Measurements from ENCODE around the gene DLG2. TPM values are rescaled to one million over a fixed set of nuclear protein-coding genes. Genes with fewer than 3 reads are reported as not detected.

Gene DLG2
- total RNA-seq, 4 donors from 2014 or later = 1.3 to 4.7 (median 2.4) TPM

GRCh38 chr11:83571302-83571701 is 2055.8 kb downstream of the DLG2 start:
- DNase-seq = no peak
- no peaks in the 10 kb centered on the region for H3K36me3 ChIP-seq
- H3K27me3 ChIP-seq = no peaks in the 10 kb centered on the region
- no peaks in the 10 kb centered on the region for H3K4me1 ChIP-seq
- ATAC-seq = no peak
- H3K27ac ChIP-seq = no peak overlapping the region
- H3K9me3 ChIP-seq = no peaks in the 10 kb centered on the region
- no peak for TF ChIP-seq CTCF (IDR thresholded peaks at IDR 0.05 in 4 of 5, conservative IDR thresholded peaks at IDR 0.05 in 1 of 5)
- TF ChIP-seq POLR2A (IDR thresholded peaks at IDR 0.05) = no peak
- in situ Hi-C loops (cut with MboI; ENCODE audit: low sequenced_read_pairs in 4 of 4) (no loop called here), intact Hi-C loops (cut with DNase I; ENCODE audit: low total_unique reads) (no loop called here)
- H3K4me3 ChIP-seq = no peak overlapping the region

- H3K4me1 ChIP-seq = no peaks in the 10 kb centered on the region
- in situ Hi-C loops (cut with MboI; ENCODE audit: low sequenced_read_pairs in 4 of 4) = no loop called here
- H3K4me3 ChIP-seq = no peak overlapping the region
- H3K27ac ChIP-seq = no peak overlapping the region
- H3K36me3 ChIP-seq = no peaks in the 10 kb centered on the region
- no peak for DNase-seq
- no peak for ATAC-seq
- intact Hi-C loops (cut with DNase I; ENCODE audit: low total_unique reads) = no loop called here
- H3K27me3 ChIP-seq = no peaks in the 10 kb centered on the region
- no peaks in the 10 kb centered on the region for H3K9me3 ChIP-seq
- TF ChIP-seq POLR2A (IDR thresholded peaks at IDR 0.05) (no peak), CTCF (IDR thresholded peaks at IDR 0.05 in 4 of 5, conservative IDR thresholded peaks at IDR 0.05 in 1 of 5) (no peak)
Measured at GRCh38 chr11:83569134-83569805, 2057.9 kb downstream of the DLG2 start.

- no peaks in the 10 kb centered on the region for H3K4me1 ChIP-seq
- no peak overlapping the region for H3K27ac ChIP-seq
- H3K27me3 ChIP-seq = no peaks in the 10 kb centered on the region
- intact Hi-C loops (cut with DNase I; ENCODE audit: low total_unique reads) (no loop called here), in situ Hi-C loops (cut with MboI; ENCODE audit: low sequenced_read_pairs in 4 of 4) (no loop called here)
- H3K36me3 ChIP-seq = no peaks in the 10 kb centered on the region
- TF ChIP-seq POLR2A (IDR thresholded peaks at IDR 0.05) (no peak), CTCF (IDR thresholded peaks at IDR 0.05 in 4 of 5, conservative IDR thresholded peaks at IDR 0.05 in 1 of 5) (no peak)
- ATAC-seq (no peak), DNase-seq (no peak)
- H3K4me3 ChIP-seq = no peak overlapping the region
- H3K9me3 ChIP-seq = no peaks in the 10 kb centered on the region
Measured at GRCh38 chr11:83568516-83568915, 2058.6 kb downstream of the DLG2 start.

- no peak overlapping the region for H3K4me3 ChIP-seq
- H3K27ac ChIP-seq = no peak overlapping the region
- TF ChIP-seq CTCF (IDR thresholded peaks at IDR 0.05 in 4 of 5, conservative IDR thresholded peaks at IDR 0.05 in 1 of 5) (no peak), POLR2A (IDR thresholded peaks at IDR 0.05) (no peak)
- intact Hi-C loops (cut with DNase I; ENCODE audit: low total_unique reads) (no loop called here), in situ Hi-C loops (cut with MboI; ENCODE audit: low sequenced_read_pairs in 4 of 4) (no loop called here)
- ATAC-seq = no peak
- no peaks in the 10 kb centered on the region for H3K36me3 ChIP-seq
- no peaks in the 10 kb centered on the region for H3K4me1 ChIP-seq
- no peak for DNase-seq
- H3K27me3 ChIP-seq = no peaks in the 10 kb centered on the region
- H3K9me3 ChIP-seq = no peaks in the 10 kb centered on the region
Measured at GRCh38 chr11:83566950-83567349, 2060.2 kb downstream of the DLG2 start.

GRCh38 chr11:83564870-83565269 is 2062.3 kb downstream of the DLG2 start:
- H3K27ac ChIP-seq = no peak overlapping the region
- TF ChIP-seq POLR2A (IDR thresholded peaks at IDR 0.05) (no peak), CTCF (IDR thresholded peaks at IDR 0.05 in 4 of 5, conservative IDR thresholded peaks at IDR 0.05 in 1 of 5) (no peak)
- intact Hi-C loops (cut with DNase I; ENCODE audit: low total_unique reads) = no loop called here
- no peaks in the 10 kb centered on the region for H3K9me3 ChIP-seq
- no peak for DNase-seq
- no peaks in the 10 kb centered on the region for H3K4me1 ChIP-seq
- H3K27me3 ChIP-seq = no peaks in the 10 kb centered on the region
- in situ Hi-C loops (cut with MboI; ENCODE audit: low sequenced_read_pairs in 4 of 4) = no loop called here
- no peaks in the 10 kb centered on the region for H3K36me3 ChIP-seq
- H3K4me3 ChIP-seq = no peak overlapping the region
- ATAC-seq = no peak
